HG03196 (cell line): Measurements from ENCODE around the gene SLC66A2.
"Not testable (repeated sequence)": the region's sequence is repeated elsewhere in the genome, so short reads cannot be mapped to it uniquely, and the experiment has no call there.

Experiments
- ATAC-seq: cut with Tn5 transposase; IDR thresholded peaks from one replicate; pipeline ENCODE4 v1.9.1; 2021; ENCODE audit not compliant: unreplicated experiment

The SLC66A2 gene

DNA sequence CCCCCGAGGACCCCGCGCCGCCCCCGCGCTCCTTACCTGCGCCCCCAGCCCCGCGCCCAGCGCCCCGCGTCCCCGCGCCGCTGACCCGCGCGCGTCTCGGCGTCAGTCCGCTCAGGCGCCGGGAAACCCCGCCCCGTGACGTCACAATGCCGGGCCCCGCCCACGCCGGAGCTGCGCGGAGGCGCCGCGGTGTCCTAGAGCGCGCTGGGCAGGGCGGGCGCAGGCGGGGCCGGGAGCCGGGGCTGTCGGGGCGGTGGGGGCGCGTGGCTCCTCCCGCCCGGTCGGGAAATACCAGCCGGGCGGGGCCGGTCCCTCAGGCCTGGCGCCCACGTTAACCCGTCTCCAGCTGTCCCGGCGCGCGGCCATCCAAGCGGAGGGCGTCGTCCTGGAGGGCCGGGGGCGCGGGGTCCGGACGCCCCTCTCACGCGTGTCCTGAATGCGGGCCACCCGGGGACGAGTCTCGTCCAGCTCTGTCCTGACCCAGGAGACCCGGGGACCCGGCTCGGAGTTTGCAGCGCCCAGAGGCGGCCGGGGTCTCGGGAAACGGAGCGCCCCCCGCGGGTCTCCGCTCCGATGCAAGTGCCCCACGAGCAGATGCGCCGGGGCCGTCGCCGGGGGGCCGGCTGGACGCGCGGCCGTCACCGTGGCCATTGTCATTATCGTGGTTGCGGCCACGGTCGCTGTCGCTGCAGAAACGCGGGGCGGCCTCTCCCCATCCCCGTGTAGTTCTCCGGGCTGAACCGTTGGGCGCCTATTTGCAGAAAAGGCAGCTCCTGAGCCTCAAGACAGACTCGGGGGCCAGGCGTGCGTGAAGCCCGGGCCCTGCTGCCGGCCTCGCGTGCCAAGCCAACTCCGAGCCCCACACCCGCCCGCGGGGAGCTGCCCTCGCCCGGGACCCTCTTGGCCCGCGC, at the start of gene SLC66A2:
TSS of gene SLC66A2 (minus strand) at position 109 of the 911 bp plus-strand sequence. CDS start 727 bp downstream, outside the sequence.
- ATAC-seq = peak; percentile 73

- ATAC-seq = no peak
Measured at GRCh38 chr18:80000877-80001276, 49.4 kb upstream of the SLC66A2 start.

- ATAC-seq = not testable (repeated sequence)
Measured at GRCh38 chr18:79999701-80000100, 48.2 kb upstream of the SLC66A2 start.

- ATAC-seq = no peak
Measured at GRCh38 chr18:79991494-79991893, 40.0 kb upstream of the SLC66A2 start.

GRCh38 chr18:79989195-79989497, 37.7 kb upstream of the SLC66A2 start:
- no peak for ATAC-seq

GRCh38 chr18:79988451-79989194, 37.2 kb upstream of the SLC66A2 start, which contains the start of gene TXNL4A:
TSS of gene TXNL4A (minus strand) at chr18:79988563. CDS start at chr18:79988392, 171 bp downstream.
- ATAC-seq = peak; percentile 96

DNA sequence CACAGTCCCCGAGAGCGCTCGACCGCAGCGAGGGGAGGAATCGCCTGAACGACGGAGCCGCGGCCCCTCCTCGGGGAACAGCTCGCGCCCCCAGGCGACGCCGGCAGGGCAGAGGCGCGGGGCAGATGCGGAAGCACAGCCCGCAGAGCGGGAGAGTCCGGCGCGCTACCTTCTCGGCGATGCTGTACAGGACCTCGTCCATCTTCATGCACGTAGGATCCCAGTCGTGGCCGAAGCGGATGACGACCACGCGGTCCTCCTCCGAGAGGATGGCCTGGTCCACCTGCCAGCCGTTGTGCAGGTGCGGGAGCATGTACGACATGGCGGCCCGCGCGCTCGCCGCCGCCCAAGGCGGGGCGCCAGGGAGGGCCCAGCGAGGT, 36.6 kb upstream of the SLC66A2 start:
- peak; percentile 63 for ATAC-seq

DNA sequence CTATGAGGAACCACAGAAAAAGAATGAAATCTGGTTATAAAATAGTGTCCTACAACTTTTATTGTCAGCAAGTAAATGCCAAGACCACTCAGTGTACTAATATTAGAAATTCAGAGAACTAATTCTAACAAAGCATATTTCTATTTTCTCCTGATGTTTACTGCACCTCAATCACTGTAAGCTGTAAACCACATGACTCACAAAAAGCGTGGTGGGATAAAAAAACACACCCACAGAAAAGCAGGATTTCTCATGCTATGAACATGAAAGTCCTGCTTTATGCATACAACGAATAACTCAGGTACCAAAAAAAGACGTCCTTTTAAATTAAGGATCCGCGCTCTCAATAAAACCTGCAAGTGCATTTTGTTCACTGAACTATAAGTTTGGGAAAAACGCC, 36.1 kb upstream of the SLC66A2 start:
- no peak for ATAC-seq

DNA sequence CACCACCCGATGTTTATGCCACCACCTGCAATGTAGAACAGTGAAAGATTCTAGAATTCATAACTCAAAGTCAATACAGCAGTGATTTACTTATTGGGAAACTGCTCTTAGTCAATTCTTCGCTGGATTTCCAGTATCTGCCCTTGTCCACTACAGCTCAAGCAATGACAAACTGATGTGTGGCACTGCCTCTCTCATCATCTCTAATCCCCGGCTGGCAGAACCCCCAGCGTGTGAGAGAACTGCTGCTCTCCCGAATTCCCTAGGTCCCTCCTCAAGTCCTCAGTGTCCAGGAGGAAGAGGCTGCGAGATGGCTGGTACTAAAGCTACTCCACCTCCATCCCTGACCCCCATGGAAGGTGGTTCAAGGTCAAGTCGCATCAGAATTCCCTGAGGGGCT, 35.3 kb upstream of the SLC66A2 start:
- ATAC-seq = no peak

GRCh38 chr18:79985172-79985571, 33.7 kb upstream of the SLC66A2 start:
- no peak for ATAC-seq

DNA sequence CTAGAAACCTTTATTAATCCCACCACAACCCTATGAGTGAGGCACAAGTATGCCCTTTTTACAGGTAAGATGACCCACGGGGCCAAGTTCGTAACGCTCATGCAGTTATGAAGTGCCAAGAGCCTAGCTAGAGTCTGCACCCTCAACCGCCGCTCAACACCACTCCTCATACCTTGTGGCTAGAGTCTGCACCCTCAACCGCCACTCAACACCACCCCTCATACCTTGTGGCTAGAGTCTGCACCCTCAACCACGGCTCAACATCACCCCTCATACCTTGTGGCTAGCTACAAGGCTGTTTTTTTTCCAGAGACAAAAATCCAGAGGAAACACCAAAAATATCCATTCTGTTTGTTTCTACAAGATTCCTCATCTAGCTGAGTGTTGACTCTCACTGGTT, 32.3 kb upstream of the SLC66A2 start:
- no peak for ATAC-seq

DNA sequence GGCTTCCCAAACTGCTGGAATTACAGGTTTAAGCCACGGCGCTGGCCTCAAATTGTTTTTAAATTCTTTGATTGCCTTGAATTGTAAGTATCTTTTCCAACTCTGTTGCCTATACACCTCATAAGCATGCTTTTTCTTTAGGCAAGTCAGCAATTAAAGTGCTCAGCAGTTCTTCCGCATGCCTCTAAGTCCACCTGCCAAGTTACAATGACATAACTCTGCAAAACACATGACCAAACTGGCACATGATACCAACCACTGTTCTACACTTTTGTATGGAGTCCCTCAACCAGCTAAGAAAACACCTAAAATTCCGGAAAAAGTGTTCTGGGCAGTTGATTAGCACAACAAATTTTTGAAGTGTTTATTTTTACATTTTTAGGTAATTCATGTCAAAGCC, 31.8 kb upstream of the SLC66A2 start:
- ATAC-seq = no peak

- no peak for ATAC-seq
Measured at GRCh38 chr18:79982736-79983135, 31.3 kb upstream of the SLC66A2 start.

DNA sequence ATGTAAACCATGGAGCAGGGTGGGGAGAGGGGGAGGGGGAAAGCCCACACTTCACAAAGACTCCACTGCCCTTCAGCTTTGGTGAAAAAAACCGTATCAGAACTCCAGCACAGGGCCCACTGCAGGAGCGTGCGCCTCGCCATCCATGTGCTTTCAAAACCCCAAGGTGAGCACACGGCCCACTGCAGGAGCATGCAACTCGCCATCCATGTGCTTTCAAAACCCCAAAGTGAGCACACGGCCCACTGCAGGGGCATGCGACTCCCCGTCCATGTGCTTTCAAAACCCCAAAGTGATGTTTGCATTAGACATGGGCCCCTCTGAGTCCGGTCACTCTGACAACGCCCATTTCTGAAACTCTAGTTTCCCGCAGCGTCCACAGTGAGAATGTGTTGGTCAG, 29.1 kb upstream of the SLC66A2 start:
- no peak for ATAC-seq

DNA sequence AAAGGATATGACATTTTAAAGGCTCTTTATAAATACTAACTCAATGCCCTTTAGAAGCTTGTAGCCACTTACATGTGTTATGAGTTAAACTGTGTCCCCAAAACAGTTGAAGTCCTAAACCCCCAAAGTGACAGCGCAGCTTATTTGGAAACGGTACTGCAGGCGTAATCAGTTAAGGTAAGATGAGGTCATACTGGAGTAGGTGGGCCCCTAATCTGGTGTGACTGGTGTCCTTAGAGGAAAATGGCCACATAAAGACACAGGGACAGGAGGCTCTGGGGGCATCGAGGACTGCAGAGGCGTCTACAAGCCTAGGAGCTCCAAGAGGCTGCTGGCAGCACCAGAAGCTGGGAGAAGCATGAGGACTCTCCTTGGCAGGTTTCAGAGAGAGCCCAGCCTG, 28.4 kb upstream of the SLC66A2 start:
- no peak for ATAC-seq

GRCh38 chr18:79975985-79976680, 24.7 kb upstream of the SLC66A2 start:
- ATAC-seq = no peak

- ATAC-seq = no peak
Measured at GRCh38 chr18:79975043-79975442, 23.6 kb upstream of the SLC66A2 start.

DNA sequence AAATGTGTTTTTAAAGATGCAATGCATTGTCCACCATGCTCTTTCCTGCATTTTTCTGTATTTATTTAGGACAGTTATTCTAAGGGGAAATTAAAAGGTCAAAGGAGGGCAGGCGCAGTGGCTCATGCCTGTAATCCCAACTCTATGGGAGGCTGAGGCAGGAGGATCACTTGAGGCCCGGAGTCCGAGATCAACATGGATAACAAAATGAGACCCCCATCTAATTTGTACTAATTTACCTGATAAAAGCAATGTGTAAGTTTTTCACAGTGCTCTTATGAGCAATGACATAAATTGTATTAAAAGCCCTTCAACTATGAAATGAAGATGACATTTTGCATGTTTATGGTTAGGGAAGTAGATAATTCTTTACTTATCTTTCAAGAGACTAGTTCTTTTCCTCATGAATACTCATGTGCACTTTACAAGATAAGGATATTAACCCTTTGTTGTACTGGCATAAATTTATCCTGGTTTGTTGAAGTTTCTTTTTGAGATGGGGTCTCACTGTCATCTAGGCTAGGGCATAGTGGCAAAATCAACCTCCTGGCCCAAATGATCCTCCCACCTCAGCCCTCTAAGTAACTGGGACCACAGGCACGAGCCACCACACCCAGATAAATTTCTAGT, 22.7 kb upstream of the SLC66A2 start:
- ATAC-seq = no peak

DNA sequence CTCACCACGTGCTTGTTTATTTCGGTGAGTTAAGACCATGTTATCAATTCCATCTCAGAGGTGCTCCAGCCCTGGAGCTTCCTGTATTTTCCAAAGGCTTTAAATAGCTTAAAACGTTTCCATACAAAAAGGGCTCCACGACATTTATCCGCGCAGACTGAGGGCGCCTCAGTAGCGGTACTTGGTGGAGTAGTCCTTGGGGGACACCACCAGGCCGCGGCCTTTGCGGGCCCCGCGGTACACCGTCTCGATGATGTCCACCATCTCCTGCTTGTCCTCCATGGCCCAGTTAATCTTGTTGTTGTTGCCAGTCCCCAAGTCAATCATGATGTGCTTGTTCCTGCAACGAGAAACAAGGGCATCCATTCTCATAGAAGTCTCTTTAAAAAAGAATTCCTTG, 22.1 kb upstream of the SLC66A2 start:
- no peak for ATAC-seq

- ATAC-seq = no peak
Measured at GRCh38 chr18:79972720-79973119, 21.3 kb upstream of the SLC66A2 start.

GRCh38 chr18:79971986-79972385, 20.5 kb upstream of the SLC66A2 start:
- no peak for ATAC-seq
